Parathyroid adenoma (tissue), 2 donors: Measurements from ENCODE around the gene C16orf82.

ENCODE experiments used
- H2AFZ ChIP-seq: fragments of 300-600 bp; sonication (generic); one replicate; pipeline ENCODE4 v1.7.0; 2017; ENCODE audit warnings: antibody characterized with exemption, mild to moderate bottlenecking
- H3K27ac ChIP-seq: fragments of 300-600 bp; sonication (generic); one replicate; pipeline ENCODE4 v1.7.0; 2017
- H3K27me3 ChIP-seq: fragments of 300-600 bp; sonication (generic); one replicate; pipeline ENCODE4 v1.7.0; 2017; ENCODE audit warnings: low read length; ENCODE audit not compliant: control insufficient read depth, insufficient read depth
- H3K36me3 ChIP-seq: fragments of 300-600 bp; sonication (generic); one replicate; pipeline ENCODE4 v1.7.0; 2017; ENCODE audit warnings: low read length; ENCODE audit not compliant: control insufficient read depth, insufficient read depth
- H3K4me1 ChIP-seq: fragments of 300-600 bp; sonication (generic); one replicate; pipeline ENCODE4 v1.7.0; 2017; ENCODE audit warnings: control low read depth
- H3K4me2 ChIP-seq: fragments of 300-600 bp; sonication (generic); one replicate; pipeline ENCODE4 v1.7.0; 2017; ENCODE audit warnings: low read length
- H3K4me3 ChIP-seq: fragments of 300-600 bp; sonication (generic); one replicate; pipeline ENCODE4 v1.7.0; 2017; ENCODE audit warnings: low read depth, low read length
- H3K79me2 ChIP-seq: fragments of 300-600 bp; sonication (generic); one replicate; pipeline ENCODE4 v1.7.0; 2017; ENCODE audit warnings: control low read depth
- H3K9ac ChIP-seq: fragments of 300-600 bp; sonication (generic); one replicate; pipeline ENCODE4 v1.7.0; 2017; ENCODE audit warnings: mild to moderate bottlenecking
- H3K9me3 ChIP-seq: fragments of 300-600 bp; sonication (generic); one replicate; pipeline ENCODE4 v1.7.0; 2017; ENCODE audit warnings: low read length; ENCODE audit not compliant: control insufficient read depth
- TF ChIP-seq, protein P1 (sequence below): fragments of 300-600 bp; sonication (generic); IDR thresholded peaks from one replicate; pipeline ENCODE4 v1.7.0; 2017; ENCODE audit warnings: antibody characterized with exemption, mild to moderate bottlenecking
- donor health status: primary hyperparathyroidism.

C16orf82 gene

DNA sequence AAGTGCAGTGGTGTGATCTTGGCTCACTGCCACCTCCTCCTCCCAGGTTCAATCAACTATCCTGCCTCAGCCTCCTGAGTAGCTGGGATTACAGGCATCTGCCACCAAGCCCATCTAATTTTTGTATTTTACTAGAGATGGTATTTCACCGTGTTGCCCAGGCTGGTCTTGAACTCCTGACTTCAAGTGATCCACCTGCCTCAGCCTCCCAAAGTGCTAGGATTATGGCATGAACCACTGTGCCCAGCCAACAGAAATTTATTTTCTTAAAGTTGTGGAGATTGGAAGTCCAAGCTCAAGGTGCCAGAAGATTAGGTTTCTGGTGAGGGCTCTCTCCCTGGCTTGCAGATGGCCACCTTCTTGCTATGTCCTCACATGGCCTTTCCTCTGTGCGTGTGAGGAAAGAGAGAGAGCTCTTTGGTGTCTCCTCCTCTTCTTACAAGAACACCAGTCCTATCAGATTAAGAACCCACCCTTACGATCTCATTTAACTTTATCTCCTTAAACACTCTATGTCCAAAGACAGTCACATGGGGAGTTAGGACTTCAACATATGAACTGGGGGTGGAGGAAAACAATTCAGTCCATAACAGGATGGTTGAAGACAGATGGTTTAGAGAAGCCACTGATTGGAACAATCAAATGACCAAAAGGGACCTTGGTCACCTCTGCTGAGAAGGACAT, 31.8 kb downstream of the C16orf82 start:
- Histone ChIP-seq H2AFZ (no peak overlapping the region), H3K36me3 (no peaks in the 10 kb centered on the region), H3K9ac (no peak overlapping the region), H3K27me3 (no peaks in the 10 kb centered on the region), H3K9me3 (no peaks in the 10 kb centered on the region), H3K4me3 (no peak overlapping the region), H3K4me2 (no peak overlapping the region), H3K79me2 (no peaks in the 10 kb centered on the region), H3K27ac (no peak overlapping the region), H3K4me1 (no peaks in the 10 kb centered on the region)
- TF ChIP-seq, protein P1, sequence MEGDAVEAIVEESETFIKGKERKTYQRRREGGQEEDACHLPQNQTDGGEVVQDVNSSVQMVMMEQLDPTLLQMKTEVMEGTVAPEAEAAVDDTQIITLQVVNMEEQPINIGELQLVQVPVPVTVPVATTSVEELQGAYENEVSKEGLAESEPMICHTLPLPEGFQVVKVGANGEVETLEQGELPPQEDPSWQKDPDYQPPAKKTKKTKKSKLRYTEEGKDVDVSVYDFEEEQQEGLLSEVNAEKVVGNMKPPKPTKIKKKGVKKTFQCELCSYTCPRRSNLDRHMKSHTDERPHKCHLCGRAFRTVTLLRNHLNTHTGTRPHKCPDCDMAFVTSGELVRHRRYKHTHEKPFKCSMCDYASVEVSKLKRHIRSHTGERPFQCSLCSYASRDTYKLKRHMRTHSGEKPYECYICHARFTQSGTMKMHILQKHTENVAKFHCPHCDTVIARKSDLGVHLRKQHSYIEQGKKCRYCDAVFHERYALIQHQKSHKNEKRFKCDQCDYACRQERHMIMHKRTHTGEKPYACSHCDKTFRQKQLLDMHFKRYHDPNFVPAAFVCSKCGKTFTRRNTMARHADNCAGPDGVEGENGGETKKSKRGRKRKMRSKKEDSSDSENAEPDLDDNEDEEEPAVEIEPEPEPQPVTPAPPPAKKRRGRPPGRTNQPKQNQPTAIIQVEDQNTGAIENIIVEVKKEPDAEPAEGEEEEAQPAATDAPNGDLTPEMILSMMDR: no peak

- Histone ChIP-seq H3K27me3 (no peaks in the 10 kb centered on the region), H3K36me3 (no peaks in the 10 kb centered on the region), H3K79me2 (no peaks in the 10 kb centered on the region), H3K27ac (no peak overlapping the region), H3K4me3 (no peak overlapping the region), H3K4me2 (no peak overlapping the region), H3K9me3 (no peaks in the 10 kb centered on the region), H3K4me1 (no peaks in the 10 kb centered on the region), H2AFZ (no peak overlapping the region), H3K9ac (no peak overlapping the region)
- TF ChIP-seq, protein P1: no peak
Measured at GRCh38 chr16:27102701-27103575, 36.2 kb downstream of the C16orf82 start.

GRCh38 chr16:27103954-27104353, 37.2 kb downstream of the C16orf82 start:
- Histone ChIP-seq H3K4me2 (no peak overlapping the region), H3K4me3 (no peak overlapping the region), H3K36me3 (no peaks in the 10 kb centered on the region), H2AFZ (no peak overlapping the region), H3K4me1 (no peaks in the 10 kb centered on the region), H3K27ac (no peak overlapping the region), H3K79me2 (no peaks in the 10 kb centered on the region), H3K27me3 (no peaks in the 10 kb centered on the region), H3K9ac (no peak overlapping the region), H3K9me3 (no peaks in the 10 kb centered on the region)
- TF ChIP-seq, protein P1: no peak

DNA sequence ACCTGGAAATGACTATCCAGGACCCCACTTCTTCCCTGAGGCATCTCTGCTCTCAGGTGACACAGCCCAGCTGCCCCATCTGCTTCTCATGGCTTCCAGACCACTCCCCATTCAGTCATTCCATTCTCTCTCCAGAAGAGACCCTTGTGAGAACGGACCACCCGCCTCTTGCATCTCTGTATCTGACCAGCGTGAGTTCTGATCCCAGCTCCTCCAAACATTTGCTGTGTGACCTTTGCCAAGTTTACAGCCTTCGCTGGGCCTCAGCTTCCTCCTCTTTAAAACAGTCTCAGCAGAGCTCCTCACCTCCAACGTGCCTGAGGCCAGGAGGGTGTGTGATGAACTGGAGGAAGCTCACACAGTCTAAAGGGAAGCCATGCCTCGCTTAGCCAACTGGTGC, 39.6 kb downstream of the C16orf82 start:
- Histone ChIP-seq H3K4me3 (no peak overlapping the region), H3K27me3 (no peaks in the 10 kb centered on the region), H3K4me1 (no peaks in the 10 kb centered on the region), H3K36me3 (no peaks in the 10 kb centered on the region), H3K27ac (no peak overlapping the region), H2AFZ (no peak overlapping the region), H3K79me2 (no peaks in the 10 kb centered on the region), H3K9ac (no peak overlapping the region), H3K4me2 (no peak overlapping the region), H3K9me3 (no peaks in the 10 kb centered on the region)
- TF ChIP-seq, protein P1: no peak
